RWPE2 (cell line): Measurements from ENCODE around the gene CPS1.
A peak's percentile ranks its signal among the peaks of the same experiment; 100 is the strongest.

Source experiments
- ATAC-seq: fragments of 200-7000 bp; cut with Tn5 transposase; 3 replicates; pipeline ENCODE4 v1.9.1; 2021; ENCODE audit warnings: low read depth
- DNase-seq: peaks from one replicate; pipeline ENCODE4 v3.0.0-alpha.2; 2020; ENCODE audit warnings: low spot score
- H3K27ac ChIP-seq: fragments of 450-650 bp; 2 replicates; pipeline ENCODE4 v1.5.1; 2017; ENCODE audit warnings: mild to moderate bottlenecking; ENCODE audit not compliant: poor library complexity, severe bottlenecking
- H3K27me3 ChIP-seq: fragments of 250-450 bp; sonication (Bioruptor Pico); 2 replicates; pipeline ENCODE4 v1.5.1; 2021; ENCODE audit warnings: mild to moderate bottlenecking, moderate library complexity; ENCODE audit not compliant: insufficient read depth, poor library complexity, severe bottlenecking
- H3K36me3 ChIP-seq: fragments of 250-450 bp; sonication (Bioruptor Pico); 2 replicates; pipeline ENCODE4 v1.5.1; 2020; ENCODE audit warnings: low read depth, mild to moderate bottlenecking, moderate library complexity
- H3K4me1 ChIP-seq: fragments of 250-450 bp; sonication (Bioruptor Pico); 2 replicates; pipeline ENCODE4 v1.5.1; 2021; ENCODE audit warnings: mild to moderate bottlenecking, moderate library complexity; ENCODE audit not compliant: insufficient read depth, poor library complexity, severe bottlenecking
- H3K4me3 ChIP-seq: fragments of 250-450 bp; sonication (Bioruptor Pico); 2 replicates; pipeline ENCODE4 v1.5.1; 2021; ENCODE audit warnings: mild to moderate bottlenecking, moderate library complexity; ENCODE audit not compliant: severe bottlenecking
- H3K9me3 ChIP-seq: fragments of 250-450 bp; sonication (Bioruptor Pico); 2 replicates; pipeline ENCODE4 v1.5.1; 2021; ENCODE audit warnings: mild to moderate bottlenecking, moderate library complexity; ENCODE audit not compliant: severe bottlenecking
- TF ChIP-seq, protein P1 (sequence below): fragments of 450-650 bp; IDR thresholded peaks from one replicate; pipeline ENCODE4 v1.5.1; 2017; ENCODE audit warnings: mild to moderate bottlenecking, moderate library complexity; ENCODE audit not compliant: poor library complexity, severe bottlenecking

Gene CPS1

DNA sequence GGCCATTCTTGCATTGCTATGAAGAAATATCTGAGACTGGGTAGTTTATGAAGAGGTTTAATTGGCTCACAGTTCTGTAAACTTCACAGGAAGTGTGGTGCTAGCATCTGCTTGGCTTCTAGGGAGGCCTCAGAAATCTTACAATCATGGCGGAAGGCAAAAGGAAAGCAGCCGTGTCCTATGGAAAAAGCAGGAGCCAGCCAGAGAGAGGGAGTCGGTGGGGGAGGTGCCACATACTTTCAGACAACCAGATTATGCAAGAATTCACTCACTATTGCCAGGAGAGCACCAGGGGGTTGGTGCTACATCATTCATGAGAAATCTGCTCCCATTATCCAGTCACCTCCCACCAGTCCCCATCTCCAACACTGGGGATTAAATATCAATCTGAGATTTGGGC, 64.1 kb downstream of the CPS1 start:
- H3K27ac ChIP-seq: no peak overlapping the region
- H3K36me3 ChIP-seq: no peaks in the 10 kb centered on the region
- H3K9me3 ChIP-seq: no peaks in the 10 kb centered on the region
- no peak for ATAC-seq
- no peak overlapping the region for H3K4me3 ChIP-seq
- H3K27me3 ChIP-seq: no peaks in the 10 kb centered on the region
- TF ChIP-seq, protein P1, sequence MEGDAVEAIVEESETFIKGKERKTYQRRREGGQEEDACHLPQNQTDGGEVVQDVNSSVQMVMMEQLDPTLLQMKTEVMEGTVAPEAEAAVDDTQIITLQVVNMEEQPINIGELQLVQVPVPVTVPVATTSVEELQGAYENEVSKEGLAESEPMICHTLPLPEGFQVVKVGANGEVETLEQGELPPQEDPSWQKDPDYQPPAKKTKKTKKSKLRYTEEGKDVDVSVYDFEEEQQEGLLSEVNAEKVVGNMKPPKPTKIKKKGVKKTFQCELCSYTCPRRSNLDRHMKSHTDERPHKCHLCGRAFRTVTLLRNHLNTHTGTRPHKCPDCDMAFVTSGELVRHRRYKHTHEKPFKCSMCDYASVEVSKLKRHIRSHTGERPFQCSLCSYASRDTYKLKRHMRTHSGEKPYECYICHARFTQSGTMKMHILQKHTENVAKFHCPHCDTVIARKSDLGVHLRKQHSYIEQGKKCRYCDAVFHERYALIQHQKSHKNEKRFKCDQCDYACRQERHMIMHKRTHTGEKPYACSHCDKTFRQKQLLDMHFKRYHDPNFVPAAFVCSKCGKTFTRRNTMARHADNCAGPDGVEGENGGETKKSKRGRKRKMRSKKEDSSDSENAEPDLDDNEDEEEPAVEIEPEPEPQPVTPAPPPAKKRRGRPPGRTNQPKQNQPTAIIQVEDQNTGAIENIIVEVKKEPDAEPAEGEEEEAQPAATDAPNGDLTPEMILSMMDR: no peak
- no peaks in the 10 kb centered on the region for H3K4me1 ChIP-seq
- no peak for DNase-seq

DNA sequence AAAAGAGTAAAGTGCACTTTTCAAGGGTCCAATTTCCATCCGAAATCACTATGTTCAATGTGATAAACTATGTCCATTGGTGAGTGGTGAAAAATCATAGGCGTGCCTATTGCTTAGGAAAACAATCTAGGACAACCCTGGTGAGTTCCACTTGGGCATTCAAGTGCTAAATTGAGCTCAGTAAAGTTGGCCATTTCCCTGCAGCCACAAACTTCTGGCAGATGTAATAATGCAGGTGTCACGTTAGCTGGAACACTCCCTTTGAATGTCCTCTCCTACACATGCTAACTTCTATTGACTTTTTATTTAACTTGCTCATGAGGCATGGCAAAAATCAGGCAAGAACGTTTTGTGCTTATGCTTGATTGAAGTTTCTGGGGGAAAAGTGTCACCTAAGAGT, 67.1 kb downstream of the CPS1 start:
- H3K27me3 ChIP-seq: no peaks in the 10 kb centered on the region
- no peak overlapping the region for H3K4me3 ChIP-seq
- TF ChIP-seq, protein P1: no peak
- ATAC-seq (no peak), DNase-seq (no peak)
- H3K27ac ChIP-seq: no peak overlapping the region
- H3K9me3 ChIP-seq: no peaks in the 10 kb centered on the region
- H3K36me3 ChIP-seq: no peaks in the 10 kb centered on the region
- H3K4me1 ChIP-seq: no peaks in the 10 kb centered on the region

DNA sequence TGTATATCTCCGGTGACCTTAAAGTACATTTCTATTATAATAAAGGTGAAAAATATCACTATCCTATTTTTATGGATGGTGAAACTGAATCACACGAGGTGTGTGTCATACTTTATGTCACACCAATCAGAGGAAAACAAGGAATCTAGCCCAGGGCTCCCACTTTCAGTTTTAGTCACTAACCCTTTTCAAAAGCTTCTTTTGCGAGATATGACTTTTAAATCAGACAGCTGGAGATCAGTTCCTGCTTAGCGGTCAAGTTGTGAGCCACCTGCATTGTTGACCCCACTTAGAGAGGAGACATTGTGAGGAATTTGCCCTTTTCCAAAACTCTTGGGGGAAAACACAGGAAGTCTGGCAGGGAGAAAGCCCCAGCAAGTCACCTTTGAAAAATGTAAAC, 70.5 kb downstream of the CPS1 start:
- Histone ChIP-seq H3K27ac (no peak overlapping the region), H3K27me3 (no peaks in the 10 kb centered on the region), H3K4me3 (no peak overlapping the region), H3K4me1 (no peaks in the 10 kb centered on the region), H3K36me3 (no peaks in the 10 kb centered on the region), H3K9me3 (no peaks in the 10 kb centered on the region)
- ATAC-seq: peak; percentile 31; the same call in 1 of the 3 replicates
- TF ChIP-seq, protein P1: no peak
- no peak for DNase-seq

DNA sequence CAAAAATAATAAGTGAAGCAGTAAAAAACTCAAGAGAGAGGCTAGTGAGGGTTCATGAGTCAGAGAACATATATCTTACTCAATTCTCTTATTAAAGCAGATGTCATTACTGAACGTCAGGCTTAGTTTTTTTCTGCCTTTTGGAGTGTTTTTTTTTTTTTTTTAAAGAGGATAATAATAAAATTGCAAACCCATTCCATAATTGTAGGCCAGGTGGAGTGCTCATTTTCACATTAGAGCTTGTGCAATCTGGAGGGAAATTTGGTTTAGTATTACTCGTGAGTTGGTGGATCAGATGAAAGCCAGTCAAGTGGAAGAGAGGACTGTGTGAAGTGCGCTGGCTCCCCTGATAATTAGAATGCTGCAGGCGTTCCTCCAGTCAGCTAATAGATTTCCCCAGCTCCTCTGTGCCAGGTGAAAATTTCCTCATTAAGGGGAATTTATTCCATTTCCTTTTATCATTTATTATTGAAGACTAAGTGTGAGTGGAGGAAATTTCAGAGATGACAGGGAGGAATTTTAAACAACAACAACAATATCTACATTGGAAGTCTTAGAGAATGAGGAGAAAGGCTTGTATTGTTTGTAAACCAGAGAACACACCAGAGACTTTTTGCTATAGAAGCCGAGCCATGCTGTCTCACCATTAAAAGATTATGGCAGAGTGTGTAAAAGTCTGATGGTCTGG, 74.6 kb downstream of the CPS1 start:
- no peaks in the 10 kb centered on the region for H3K36me3 ChIP-seq
- no peak overlapping the region for H3K4me3 ChIP-seq
- H3K27ac ChIP-seq: no peak overlapping the region
- no peaks in the 10 kb centered on the region for H3K4me1 ChIP-seq
- DNase-seq (no peak), ATAC-seq (no peak)
- H3K9me3 ChIP-seq: no peaks in the 10 kb centered on the region
- TF ChIP-seq, protein P1: no peak
- no peaks in the 10 kb centered on the region for H3K27me3 ChIP-seq

DNA sequence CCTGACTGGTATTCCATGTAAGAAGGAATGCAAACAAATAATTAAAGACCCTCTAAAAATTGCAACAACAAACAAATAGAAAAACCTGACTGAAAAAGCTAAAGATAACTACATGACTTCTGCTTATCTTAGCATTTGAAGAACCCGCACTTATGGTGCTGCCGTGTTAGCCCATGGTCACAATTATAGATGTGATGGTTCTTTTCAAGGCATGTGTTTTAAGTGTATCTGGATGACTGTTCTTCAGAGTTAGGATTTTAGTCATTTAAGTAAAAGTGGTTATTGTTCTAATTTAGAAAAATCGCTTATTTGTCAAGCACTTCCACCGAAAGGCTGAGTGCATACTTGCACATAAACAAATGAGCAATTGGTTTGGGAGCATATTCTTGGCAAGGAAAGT, 77.3 kb downstream of the CPS1 start:
- no peaks in the 10 kb centered on the region for H3K27me3 ChIP-seq
- no peak overlapping the region for H3K27ac ChIP-seq
- H3K9me3 ChIP-seq: no peaks in the 10 kb centered on the region
- no peak overlapping the region for H3K4me3 ChIP-seq
- H3K36me3 ChIP-seq: no peaks in the 10 kb centered on the region
- no peak for ATAC-seq
- no peaks in the 10 kb centered on the region for H3K4me1 ChIP-seq
- TF ChIP-seq, protein P1: no peak
- no peak for DNase-seq
